Lower leg skin (tissue), 4 donors: Measurements from ENCODE around the gene GREB1. TPM values are rescaled to one million over a fixed set of nuclear protein-coding genes. Genes with fewer than 3 reads are reported as not detected.

Source experiments
- DNase-seq, 2 donors: peaks; one replicate each; pipeline ENCODE4 v3.0.0-alpha.2; 2019; ENCODE audit warnings: low spot score in 2 of 2
- H3K4me3 ChIP-seq: fragments of 200-600 bp; sonication (generic); 2 replicates; pipeline ENCODE4 v1.5.1; 2017; ENCODE audit warnings: mild to moderate bottlenecking, low read depth; ENCODE audit not compliant: poor library complexity, severe bottlenecking
- POLR2A ChIP-seq, 2 donors: fragments of 450-650 bp; IDR thresholded peaks; one replicate each; pipeline ENCODE4 v1.6.1; 2016 to 2017; ENCODE audit warnings: antibody characterized with exemption in 2 of 2, mild to moderate bottlenecking in 1 of 2, moderate library complexity in 1 of 2
- WGBS, 2 donors: methylation state at CpG; one replicate each; pipeline ENCODE4 v1.1.5; 2018; 5-methylcytosine and 5-hydroxymethylcytosine counted together
- intact Hi-C: fragments of 100-400 bp; cut with DNase I; formaldehyde crosslinking; loops from one replicate; pipeline ENCODE4 v1.15.0; 2023; ENCODE audit warnings: low total_unique reads
- total RNA-seq, 4 donors: library from RNA; depleted of rRNA; stranded (reverse); fragments of >200 nt; gene quantifications; one replicate each; pipeline ENCODE4 v1.1.0, GENCODE V29; 2016
- TF ChIP-seq, protein P1 (sequence below), 3 donors: fragments of 450-650 bp; IDR thresholded peaks; one replicate each; pipeline ENCODE4 v1.5.1; 2016; ENCODE audit warnings: antibody characterized with exemption in 3 of 3, mild to moderate bottlenecking in 3 of 3, moderate library complexity in 2 of 3

The GREB1 gene
- total RNA-seq, 4 donors from 2014 or later = 2.4 to 12.2 (median 4.0) TPM

DNA sequence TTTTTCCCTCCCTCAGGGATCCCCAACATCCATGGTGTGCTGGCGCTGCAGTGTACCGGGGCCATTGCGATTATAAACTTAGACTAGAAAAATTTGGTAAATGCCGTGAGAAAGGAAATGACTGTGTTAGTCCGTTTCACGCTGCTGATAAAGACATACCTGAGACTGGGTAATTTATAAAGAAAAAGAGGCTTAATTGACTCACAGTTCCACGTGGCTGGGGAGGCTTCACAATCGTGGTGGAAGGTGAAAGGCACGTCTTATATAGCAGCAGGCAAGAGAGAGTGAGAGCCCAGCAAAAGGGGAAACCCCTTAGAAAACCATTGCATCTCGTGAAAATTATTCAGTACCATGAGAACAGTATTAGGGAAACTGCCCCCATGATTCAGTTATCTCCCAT, 91.8 kb downstream of the GREB1 start:
- no peak for TF ChIP-seq POLR2A (IDR thresholded peaks at IDR 0.05)
- TF ChIP-seq, protein P1, sequence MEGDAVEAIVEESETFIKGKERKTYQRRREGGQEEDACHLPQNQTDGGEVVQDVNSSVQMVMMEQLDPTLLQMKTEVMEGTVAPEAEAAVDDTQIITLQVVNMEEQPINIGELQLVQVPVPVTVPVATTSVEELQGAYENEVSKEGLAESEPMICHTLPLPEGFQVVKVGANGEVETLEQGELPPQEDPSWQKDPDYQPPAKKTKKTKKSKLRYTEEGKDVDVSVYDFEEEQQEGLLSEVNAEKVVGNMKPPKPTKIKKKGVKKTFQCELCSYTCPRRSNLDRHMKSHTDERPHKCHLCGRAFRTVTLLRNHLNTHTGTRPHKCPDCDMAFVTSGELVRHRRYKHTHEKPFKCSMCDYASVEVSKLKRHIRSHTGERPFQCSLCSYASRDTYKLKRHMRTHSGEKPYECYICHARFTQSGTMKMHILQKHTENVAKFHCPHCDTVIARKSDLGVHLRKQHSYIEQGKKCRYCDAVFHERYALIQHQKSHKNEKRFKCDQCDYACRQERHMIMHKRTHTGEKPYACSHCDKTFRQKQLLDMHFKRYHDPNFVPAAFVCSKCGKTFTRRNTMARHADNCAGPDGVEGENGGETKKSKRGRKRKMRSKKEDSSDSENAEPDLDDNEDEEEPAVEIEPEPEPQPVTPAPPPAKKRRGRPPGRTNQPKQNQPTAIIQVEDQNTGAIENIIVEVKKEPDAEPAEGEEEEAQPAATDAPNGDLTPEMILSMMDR (IDR thresholded peaks at IDR 0.05) = no peak
- H3K4me3 ChIP-seq = no peak overlapping the region
- peak in 1 of 2 donors; percentile 18 for DNase-seq
- intact Hi-C loops = no loop called here
- WGBS, 2 donors = 88 to 90% methylated on average over 10 of the region's 10 CpGs

DNA sequence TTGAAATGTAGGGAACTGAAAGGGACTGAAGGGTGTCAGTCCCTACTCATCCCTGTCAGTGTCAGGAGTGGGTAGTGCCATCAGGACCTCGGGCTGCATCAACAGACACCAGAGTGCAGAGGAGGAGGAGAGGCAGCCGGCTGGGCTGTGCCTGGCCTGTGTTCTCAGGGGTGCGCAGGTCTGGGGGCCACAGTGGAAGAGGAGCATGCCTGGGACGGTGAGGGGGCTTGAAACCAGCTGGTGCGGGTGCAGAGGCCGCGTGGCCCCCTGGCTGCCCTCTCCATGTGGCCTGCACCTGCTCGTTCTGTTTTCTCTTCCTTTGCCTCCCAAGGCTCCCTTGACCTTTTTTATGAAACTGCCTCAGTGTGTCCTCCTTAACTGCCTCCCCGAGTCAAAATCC, 94.8 kb downstream of the GREB1 start:
- 85 to 86% methylated on average over 9 of the region's 9 CpGs for WGBS, 2 donors
- no peak overlapping the region for H3K4me3 ChIP-seq
- intact Hi-C loops = no loop called here
- TF ChIP-seq, protein P1 (IDR thresholded peaks at IDR 0.05) = no peak
- TF ChIP-seq POLR2A (IDR thresholded peaks at IDR 0.05) = no peak
- peak in 1 of 2 donors; percentile 36 for DNase-seq

DNA sequence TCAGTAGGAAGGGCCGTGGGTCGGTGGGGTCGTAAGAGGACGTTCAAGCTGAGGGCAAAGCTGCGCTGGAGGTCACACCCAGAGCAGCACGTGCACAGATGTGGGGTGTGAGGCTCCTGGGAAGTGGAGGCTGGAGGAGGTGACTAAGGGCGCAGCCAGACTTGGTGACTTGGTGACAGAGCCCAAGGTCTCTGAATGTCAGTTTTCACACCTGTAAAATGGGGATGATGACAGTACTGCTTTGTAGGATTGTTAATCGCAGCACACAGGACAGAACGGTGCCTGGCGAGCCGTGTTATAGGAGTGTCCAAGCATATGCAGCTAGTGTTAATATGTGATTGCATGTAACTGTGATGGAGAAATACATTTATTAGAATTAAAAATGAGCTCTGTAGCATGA, 95.4 kb downstream of the GREB1 start:
- WGBS, 2 donors = 88 to 94% methylated on average over 11 of the region's 11 CpGs
- TF ChIP-seq POLR2A (IDR thresholded peaks at IDR 0.05) = no peak
- TF ChIP-seq, protein P1 (IDR thresholded peaks at IDR 0.05) = no peak
- DNase-seq = peak in 1 of 2 donors; percentile 65
- no peak overlapping the region for H3K4me3 ChIP-seq
- intact Hi-C loops = no loop called here

DNA sequence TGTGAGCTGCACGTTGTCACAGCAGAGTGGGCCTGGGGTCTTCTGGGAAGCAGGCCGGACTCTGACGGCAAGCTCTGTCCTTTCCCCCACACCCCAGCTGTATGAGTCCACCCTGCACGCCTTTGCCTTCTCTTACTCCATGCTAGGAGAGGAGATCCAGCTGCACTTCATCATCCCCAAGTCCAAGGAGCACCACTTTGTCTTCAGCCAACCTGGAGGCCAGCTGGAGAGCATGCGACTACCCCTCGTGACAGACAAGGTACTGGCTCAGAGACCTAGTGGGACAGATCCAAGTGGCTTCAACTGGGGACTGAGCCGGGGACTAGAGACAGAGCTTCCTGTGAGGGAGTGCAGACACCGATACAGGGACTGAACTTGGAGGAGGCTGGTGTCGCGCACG, 96.0 kb downstream of the GREB1 start:
- WGBS, 2 donors = 83 to 85% methylated on average over 11 of the region's 11 CpGs
- TF ChIP-seq POLR2A (IDR thresholded peaks at IDR 0.05) = no peak
- TF ChIP-seq, protein P1 (IDR thresholded peaks at IDR 0.05) = no peak
- intact Hi-C loops = no loop called here
- H3K4me3 ChIP-seq = no peak overlapping the region
- DNase-seq = peak in 1 of 2 donors; percentile 77

DNA sequence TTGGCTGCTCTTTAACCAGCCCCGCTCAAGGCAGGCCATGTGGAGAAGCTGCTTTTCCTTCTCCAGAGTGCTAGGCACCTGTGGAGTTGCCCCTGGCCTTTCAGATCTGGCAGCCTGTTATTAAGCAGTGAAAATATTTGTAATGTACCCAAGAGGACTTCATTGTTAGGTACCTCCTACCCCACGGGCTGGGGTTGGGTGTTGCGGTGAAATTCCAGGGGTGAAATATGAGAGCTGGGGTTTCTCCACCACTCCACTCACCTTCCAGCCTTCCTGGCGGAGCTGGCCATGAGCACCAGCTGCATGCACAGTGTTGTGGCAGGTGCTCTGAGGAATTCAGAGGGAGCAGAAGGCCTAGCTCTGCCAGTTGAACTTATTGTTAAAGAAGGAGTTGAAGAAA, 97.0 kb downstream of the GREB1 start:
- intact Hi-C loops = no loop called here
- DNase-seq = peak in 1 of 2 donors; percentile 46
- no peak for TF ChIP-seq POLR2A (IDR thresholded peaks at IDR 0.05)
- TF ChIP-seq, protein P1 (IDR thresholded peaks at IDR 0.05) = no peak
- H3K4me3 ChIP-seq = no peak overlapping the region
- WGBS, 2 donors = 68 to 73% methylated on average over 4 of the region's 4 CpGs

DNA sequence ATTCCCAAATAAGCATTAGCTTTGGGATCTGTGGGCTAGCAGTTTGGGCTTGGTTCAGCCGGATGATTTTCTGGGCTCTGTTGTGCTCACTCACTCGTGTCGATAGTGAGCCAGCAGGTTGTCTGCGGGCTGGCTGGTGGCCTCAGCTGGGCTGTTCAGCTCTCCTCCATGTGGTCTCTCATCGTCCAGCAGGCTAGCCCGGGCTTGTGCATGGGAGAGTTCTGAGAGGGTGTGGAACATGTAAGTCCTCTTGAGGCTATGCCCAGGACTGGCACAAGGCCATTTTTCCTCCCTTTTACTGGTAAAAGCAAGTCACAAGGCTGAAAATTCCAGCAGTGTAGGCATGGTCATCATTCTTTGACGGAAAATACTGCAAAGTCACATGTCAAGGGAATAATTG, 97.6 kb downstream of the GREB1 start:
- TF ChIP-seq, protein P1 (IDR thresholded peaks at IDR 0.05) = no peak
- TF ChIP-seq POLR2A (IDR thresholded peaks at IDR 0.05) = no peak
- no peak overlapping the region for H3K4me3 ChIP-seq
- intact Hi-C loops = no loop called here
- peak in 1 of 2 donors; percentile 42 for DNase-seq
- 80% methylated on average over 7 of the region's 7 CpGs for WGBS, 2 donors
